Glomerular visceral epithelial cell (primary cell): ENCODE measurements around the gene PFN1.
A peak's percentile ranks its signal among the peaks of the same experiment; 100 is the strongest.

ENCODE experiments used
- DNase-seq: peaks from one replicate; pipeline ENCODE4 v3.0.0-alpha.2; 2016; ENCODE audit errors: extremely low spot score

PFN1 gene

GRCh38 chr17:4948166-4948930 lies at the start of gene PFN1:
PFN1 (minus strand) TSS chr17:4948530; CDS start chr17:4948394, 136 bp downstream.
- DNase-seq: peak; percentile 93

GRCh38 chr17:4997302-4998026 lies 49.1 kb upstream of the PFN1 start, which contains the start of the genes INCA1 and KIF1C:
INCA1 (minus strand) TSS chr17:4997522; CDS start chr17:4994437, 3,085 bp downstream.
KIF1C (plus strand) TSS chr17:4997950; CDS start chr17:5000247, 2,297 bp downstream.
- DNase-seq: peak; percentile 94

DNA sequence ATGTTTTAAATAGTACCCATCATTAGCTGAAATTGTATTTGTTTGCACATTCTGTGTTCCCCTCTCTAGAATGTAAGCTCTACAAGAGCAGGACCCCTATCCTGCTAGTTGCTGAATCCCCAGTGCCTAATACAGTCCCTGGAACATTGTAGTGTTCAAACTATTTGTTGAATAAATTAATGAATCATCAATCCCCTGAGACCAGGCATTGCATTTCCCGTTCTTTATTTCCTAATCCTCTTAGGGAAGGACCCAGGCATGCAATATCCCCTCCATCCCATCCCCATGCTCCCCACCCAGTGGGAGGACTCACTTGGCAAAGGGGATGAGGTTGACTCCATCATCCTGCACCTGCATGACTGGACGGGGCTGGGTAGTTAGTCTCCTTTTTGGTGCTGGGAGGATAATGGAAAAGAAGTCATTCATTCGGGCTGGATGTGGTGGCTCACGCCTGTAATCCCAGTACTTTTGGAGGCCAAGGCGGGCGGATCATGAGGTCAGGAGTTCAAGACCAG lies 45.8 kb upstream of the PFN1 start:
- no peak for DNase-seq

- DNase-seq: no peak
Observed at GRCh38 chr17:4987767-4988567, 39.6 kb upstream of the PFN1 start.

DNA sequence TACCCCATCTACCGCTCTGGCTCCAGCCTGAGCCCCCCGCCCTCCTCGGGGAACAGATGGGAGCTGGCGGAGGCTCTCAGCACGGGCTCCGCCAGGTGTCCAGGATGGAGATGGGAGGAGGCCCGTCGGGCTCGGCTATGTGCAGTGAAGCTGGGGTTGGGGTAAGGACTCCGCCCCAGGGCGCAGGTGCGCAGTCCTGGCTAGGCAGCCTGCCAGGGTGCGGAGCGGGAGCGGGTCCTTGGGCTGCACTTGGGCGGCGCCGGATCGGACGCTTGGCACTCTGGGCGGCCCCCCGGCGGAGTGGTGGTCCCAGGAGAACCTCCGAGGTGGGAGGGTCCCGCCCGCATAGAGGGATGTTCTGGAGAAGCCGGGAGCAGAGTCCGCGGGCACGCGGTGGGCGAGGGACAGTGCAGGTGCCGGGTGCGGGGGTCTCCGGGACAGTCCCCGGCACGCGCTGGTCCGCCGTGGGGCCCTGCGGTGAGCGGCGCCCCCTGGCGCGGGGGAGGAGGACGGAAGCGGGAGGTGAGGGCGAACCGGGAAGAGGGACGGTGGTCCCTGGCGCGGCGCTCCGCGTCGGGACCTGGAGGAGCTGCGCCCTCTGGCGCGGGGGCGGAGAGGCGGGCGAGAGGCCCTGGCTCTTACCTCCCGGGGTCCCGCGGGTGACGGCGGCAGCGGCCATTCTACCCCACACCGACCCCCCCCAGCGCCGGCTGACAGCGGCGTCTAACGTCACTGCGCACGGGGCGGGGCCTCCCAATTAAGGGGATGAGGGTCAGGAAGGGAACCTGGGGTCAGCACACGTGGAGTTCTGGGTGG lies 38.8 kb upstream of the PFN1 start, which contains the start of gene CAMTA2:
CAMTA2 (minus strand) TSS at position 725 of the 816 bp plus-strand sequence. CDS start 1,453 bp downstream, outside the sequence.
- DNase-seq: peak; percentile 83

DNA sequence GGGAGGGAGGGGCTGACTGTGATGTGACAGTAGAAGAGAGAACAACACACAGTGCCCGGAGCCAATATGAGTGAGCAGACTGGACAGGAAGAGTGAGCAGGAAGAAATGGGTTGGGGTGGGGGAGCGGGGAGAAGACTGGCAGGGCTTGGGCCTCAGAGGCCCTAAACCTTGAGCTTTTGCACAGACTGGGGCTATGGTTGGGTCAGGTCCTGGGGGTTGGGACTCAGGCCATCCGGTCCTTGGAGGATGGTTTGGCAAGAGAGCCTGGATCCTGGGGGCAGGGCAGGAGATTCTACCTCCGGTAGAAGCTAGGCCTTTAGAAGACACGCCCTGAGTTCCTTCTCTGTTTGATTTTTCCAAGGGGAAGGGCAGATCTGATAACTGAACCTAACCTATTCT lies 38.1 kb upstream of the PFN1 start:
- no peak for DNase-seq

DNA sequence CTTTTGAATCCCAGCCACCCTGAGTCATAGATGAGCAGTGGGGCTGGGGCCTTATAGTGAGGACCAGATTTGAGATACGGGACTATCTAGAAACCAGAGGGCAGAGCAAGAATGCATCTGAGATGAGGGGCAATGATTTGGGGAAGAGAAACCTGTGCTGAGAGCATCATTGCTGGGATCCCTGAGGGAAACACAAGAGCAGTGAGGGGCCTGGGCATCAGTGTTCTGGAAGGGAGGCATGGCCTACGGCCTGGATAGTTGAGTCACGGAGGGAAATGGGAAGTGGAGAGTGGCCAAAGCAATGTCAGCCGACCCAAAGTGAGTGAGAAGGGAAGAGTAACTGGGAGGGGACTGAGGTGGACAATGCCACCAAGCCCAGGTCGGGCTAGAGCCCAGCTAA lies 34.0 kb upstream of the PFN1 start:
- no peak for DNase-seq

GRCh38 chr17:4980644-4981216 lies 32.4 kb upstream of the PFN1 start:
- DNase-seq: peak; percentile 41

DNA sequence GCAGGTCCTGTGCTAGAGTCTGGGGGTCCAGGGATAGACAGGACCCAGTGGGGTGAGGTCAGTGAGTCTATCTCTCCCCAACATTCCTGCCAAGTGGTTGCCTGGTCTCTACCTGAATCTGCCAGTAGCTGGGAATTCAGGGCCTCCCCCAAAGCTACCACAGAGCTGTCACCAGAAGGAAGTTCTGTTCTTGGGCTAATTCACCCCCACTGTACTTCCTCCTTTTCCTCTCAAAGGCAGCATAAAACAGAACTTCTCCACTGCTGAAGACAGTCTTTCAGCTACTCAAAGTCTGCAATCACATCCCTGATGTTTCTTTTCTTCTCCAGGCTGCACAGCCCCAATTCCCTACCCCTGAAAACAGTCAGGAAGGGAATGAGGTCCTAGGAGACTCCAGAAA lies 30.4 kb upstream of the PFN1 start:
- no peak for DNase-seq

DNA sequence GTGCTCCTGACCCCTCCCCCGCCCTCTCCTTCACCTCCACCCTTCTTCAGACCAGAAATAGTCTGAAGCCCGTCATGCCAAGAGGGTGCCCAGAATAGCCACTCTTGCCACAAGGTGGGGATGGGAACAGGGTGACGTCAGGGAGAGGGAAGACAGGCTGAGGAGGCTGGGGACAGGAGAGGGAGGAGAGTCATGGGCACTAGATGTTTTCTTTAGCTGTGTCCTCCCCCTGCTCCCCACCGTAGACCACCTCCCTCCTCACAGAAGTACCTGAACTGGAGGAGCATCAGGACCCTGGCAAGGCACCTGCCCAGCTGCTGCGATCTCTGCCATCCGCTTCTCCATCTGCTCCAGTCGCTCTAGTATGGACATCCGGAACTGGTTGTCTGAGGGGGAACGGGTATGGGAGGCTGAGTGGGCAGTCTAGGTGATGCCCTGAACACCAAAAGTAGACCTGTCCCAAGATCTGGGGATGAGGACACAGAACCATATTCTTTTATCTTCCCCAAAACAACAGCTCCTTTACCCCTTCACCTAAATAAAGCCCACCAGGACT lies 25.9 kb upstream of the PFN1 start:
- no peak for DNase-seq

DNA sequence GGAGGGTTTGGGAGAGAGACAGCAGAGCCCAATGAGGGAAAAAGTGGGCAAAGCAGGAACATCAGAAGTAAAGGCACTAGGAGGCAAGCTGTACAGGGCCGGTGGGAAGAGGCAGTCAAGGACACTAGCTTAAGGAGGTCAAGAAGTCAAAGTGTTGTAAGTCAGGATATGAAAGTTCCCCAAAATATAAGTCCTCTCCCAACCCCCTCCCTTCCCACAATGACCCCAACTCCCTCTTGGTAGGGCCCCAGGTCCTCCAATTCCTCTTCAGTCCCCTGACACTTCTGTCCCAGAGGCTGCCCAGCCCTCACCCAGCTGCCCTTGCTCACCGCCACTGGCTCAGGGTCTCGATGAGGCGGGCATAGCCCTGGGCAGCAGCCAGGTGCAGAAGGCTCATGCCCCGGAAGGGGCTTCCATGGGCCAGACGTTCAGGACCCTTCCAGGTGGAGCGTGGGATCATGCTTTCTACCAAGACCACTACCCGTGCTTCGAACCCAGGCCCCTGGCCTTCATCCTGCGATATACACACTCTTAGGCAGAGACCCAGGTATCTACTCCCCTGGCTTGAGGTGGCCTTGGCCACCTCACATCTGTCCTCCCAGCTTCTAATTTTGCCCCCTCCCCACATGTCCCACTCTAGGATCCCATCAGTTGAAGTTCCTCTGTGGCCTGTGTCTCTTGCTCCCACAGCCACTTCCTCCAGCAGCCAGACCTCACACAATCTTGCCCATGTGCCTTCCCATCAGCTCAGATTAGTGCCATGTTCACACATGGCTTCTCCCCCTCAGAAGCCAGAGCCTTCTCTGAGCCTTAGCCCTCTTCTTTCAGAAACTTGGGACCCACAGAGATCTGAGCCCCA lies 25.2 kb upstream of the PFN1 start:
- no peak for DNase-seq

DNA sequence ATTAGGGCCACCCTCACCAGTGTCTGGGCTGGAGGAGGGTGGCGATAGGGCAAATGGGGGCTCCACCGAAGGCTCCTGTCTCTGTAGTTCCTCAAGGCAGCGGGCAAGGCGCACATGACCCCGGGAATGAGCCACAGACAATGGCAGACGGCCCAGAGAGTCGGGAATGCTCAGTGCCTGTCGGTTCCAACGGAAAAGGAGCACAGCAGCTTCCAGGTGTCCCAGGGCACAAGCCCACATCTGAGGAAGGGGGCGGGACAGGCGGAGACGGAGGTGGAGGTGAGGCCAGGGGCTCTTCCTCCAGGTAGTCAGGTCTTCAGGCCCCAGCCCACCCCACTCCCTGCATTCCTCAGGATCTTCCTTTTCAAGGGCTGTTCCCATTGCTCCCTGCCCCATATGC lies 24.4 kb upstream of the PFN1 start:
- DNase-seq: no peak

- DNase-seq: no peak
Observed at GRCh38 chr17:4972322-4972721, 24.0 kb upstream of the PFN1 start.

- no peak for DNase-seq
Observed at GRCh38 chr17:4971826-4972225, 23.5 kb upstream of the PFN1 start.

DNA sequence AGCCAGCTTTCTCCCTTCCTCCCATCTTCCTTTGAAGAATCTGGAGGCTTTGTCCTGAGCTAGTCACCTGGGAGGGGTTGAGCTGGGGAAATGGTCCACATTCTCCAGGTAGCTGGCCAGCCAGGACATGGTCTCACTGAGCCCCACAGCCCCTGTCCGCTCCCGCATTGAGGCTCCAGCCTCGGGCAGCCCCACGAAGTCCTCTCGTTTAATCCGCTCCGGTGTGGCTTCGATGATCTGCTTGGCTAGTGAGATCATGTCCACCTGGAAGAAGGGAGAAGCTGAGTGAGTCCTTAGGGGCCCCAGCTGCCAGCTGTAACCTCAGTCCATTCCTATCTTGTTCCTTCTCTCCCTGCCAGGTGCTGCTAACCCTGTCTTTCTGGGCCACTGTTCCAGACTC lies 21.9 kb upstream of the PFN1 start:
- no peak for DNase-seq

GRCh38 chr17:4969551-4970173 lies 21.3 kb upstream of the PFN1 start:
- no peak for DNase-seq

DNA sequence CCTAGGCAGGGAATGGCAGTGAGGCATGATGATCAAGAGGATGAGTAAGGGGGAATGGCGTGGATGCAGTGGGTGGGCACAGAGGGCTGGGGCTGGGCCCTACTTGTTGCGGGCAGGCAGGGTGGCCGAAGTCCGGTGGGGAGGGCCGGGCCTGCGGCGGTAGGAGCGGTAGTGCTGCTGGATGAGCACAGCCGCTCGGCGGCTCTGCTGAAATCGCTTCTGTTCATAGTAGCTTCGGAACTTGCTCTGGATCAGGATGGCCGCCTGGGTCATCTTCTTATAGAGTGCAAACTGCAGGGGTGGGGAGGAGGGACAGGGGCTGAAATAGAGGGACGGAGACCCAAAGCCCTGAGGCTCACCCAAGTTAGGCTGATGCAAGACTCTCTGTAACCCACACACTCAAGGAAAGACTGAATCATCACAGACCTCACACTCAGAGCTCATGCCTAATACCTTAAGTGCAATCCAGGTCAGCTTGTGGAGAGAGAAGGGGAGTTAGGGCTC lies 20.8 kb upstream of the PFN1 start:
- peak; percentile 83 for DNase-seq

- peak; percentile 70 for DNase-seq
Observed at GRCh38 chr17:4968486-4969046, 20.2 kb upstream of the PFN1 start.
